GM12874 (cell line): ENCODE measurements around the gene RBM48.

Experiments
- TF ChIP-seq, protein P1 (sequence below): IDR thresholded peaks from 2 replicates; pipeline ENCODE4 v1.5.1; 2011; ENCODE audit warnings: low read depth, mild to moderate bottlenecking, control low read depth, low read length, moderate library complexity; ENCODE audit not compliant: insufficient read depth

The RBM48 gene

DNA sequence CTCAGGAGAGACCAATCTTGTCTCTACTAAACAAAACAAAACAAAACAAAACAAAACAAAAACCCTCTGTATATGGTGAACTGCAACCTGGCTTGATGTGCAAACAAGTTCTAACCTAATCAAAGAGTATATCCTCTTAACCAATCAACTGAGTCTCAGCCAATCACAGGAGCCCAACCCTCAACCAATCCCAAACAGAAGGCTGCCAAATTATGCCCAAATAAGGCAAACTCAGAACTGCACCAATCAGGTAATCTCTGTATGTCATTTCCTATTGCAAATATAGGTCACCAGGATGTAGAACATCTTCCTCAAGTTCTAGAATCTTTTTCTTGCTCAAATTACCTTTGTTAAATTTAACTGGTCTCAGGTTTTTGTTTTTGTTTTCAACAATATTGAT lies 56.4 kb downstream of the RBM48 start:
- TF ChIP-seq, protein P1, sequence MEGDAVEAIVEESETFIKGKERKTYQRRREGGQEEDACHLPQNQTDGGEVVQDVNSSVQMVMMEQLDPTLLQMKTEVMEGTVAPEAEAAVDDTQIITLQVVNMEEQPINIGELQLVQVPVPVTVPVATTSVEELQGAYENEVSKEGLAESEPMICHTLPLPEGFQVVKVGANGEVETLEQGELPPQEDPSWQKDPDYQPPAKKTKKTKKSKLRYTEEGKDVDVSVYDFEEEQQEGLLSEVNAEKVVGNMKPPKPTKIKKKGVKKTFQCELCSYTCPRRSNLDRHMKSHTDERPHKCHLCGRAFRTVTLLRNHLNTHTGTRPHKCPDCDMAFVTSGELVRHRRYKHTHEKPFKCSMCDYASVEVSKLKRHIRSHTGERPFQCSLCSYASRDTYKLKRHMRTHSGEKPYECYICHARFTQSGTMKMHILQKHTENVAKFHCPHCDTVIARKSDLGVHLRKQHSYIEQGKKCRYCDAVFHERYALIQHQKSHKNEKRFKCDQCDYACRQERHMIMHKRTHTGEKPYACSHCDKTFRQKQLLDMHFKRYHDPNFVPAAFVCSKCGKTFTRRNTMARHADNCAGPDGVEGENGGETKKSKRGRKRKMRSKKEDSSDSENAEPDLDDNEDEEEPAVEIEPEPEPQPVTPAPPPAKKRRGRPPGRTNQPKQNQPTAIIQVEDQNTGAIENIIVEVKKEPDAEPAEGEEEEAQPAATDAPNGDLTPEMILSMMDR: no peak

DNA sequence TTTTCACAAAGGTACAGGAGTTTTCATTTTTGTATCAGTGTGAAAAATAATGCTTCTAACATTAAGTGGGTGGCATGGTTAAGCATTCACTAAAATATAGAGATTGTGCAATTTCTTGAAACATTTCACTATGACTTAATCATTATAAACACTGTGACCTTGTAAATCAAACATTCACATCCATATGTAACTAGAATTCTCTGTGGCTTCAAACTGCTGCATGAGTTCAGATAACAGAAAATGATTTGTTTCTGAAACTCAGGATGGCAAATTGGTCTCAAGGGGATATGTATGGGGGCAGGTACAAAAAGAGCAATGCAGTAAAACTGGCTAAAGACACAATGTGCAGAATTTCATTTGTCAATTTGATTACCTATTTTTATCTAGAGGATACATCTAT lies 57.8 kb downstream of the RBM48 start:
- TF ChIP-seq, protein P1: no peak

DNA sequence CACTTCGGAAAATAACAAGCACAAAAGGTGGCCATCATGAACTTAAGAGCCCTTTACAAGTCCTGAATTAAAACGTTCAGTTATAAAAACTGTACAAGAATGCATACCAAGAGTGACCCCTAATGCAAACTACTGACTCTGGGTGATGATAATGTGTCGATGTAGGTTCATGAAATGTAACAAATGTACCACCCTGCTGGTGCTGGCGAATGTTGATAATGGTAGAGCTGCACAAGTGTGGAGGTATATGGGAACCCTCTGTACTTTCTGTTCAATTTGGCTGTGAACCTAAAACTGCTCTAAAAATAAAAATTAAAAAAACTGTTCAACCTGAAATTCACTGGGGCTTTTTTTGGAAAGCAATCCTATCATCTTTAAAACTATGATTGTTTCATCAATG lies 58.2 kb downstream of the RBM48 start:
- TF ChIP-seq, protein P1: no peak
